ENCODE data around the gene FAM209A. TPM values are rescaled to one million over a fixed set of nuclear protein-coding genes. Genes with fewer than 3 reads are reported as not detected.

Gene FAM209A
- total and polyA plus RNA-seq, 10 of the 15 experiments (the other 5 are each of a cell fraction or from before 2014, with no cell fraction given), result 0.11 to 0.51 (median 0.32) TPM; not detected in 4

DNA sequence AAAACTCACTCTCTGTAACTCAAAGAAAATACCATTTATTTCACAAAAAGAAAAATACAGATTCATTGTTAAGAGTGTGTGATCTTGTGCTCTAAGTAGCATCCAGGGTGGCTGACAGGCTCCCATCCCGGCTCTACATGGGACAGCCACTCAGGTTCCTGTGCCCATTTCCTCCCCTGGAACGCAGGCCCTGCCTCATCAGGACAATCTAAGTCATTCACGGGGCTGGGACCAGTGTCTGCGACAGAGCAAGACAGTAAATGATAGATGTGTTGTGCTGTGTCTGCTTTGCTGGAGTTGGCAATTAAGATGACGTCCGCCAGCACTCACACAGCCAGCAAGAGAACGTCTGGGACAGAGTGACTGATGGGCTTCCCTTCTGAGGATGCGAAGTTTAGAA is 6.9 kb upstream of the FAM209A start:
- ATAC-seq, result no peak
- RAD21 ChIA-PET (ENCODE audit: unreplicated experiment), result no interaction called here
- DNase-seq (ENCODE audit: low read depth, low spot score), result no peak
- Histone ChIP-seq H3K9me3 (replicated peaks; ENCODE audit: control insufficient read depth, insufficient read depth, low read length) (peaks cover 7% of the 10 kb centered on the region; the same call in 2 of the 3 replicates), H3K79me2 (ENCODE audit: control insufficient read depth, insufficient read depth, low read length) (no peaks in the 10 kb centered on the region), H3K4me3 (no peak overlapping the region), H2AFZ (ENCODE audit: control insufficient read depth, low read depth, low read length) (no peak overlapping the region), H3K4me1 (ENCODE audit: control insufficient read depth, insufficient read depth, low read length) (no peaks in the 10 kb centered on the region), H3K9ac (ENCODE audit: control insufficient read depth, insufficient read depth, low read length) (no peak overlapping the region), H3K27ac (ENCODE audit: control insufficient read depth, insufficient read depth) (no peak overlapping the region), H3K36me3 (ENCODE audit: control insufficient read depth in 2 of 2, insufficient read depth in 2 of 2, low read length in 1 of 2) (peaks cover 14 to 39% of the 10 kb centered on the region in 2 experiments), H4K20me1 (ENCODE audit: control insufficient read depth, insufficient read depth) (no peaks in the 10 kb centered on the region), H3K4me2 (ENCODE audit: control insufficient read depth, insufficient read depth) (no peak overlapping the region), H3K27me3 (replicated peaks in 1 of 2; ENCODE audit: control insufficient read depth in 2 of 2, insufficient read depth in 2 of 2, low read length in 1 of 2) (no peaks in the 10 kb centered on the region)
- BruUV-seq (replicated peaks), result no TSS peak
- in situ Hi-C loops (cut with MboI) (no loop called here), intact Hi-C loops (cut with micrococcal nuclease; ENCODE audit: unreplicated experiment) (no loop called here)
- 96% methylated on average over 8 of the region's 8 CpGs for WGBS (ENCODE audit: insufficient coverage, insufficient replicate concordance, low lambda C conversion rate, missing lambda C conversion rate)
- CTCF ChIA-PET, result no interaction called here
- no peak for FAIRE-seq
- SMC1A ChIA-PET (ENCODE audit: uncharacterized antibody, unreplicated experiment), result no interaction called here
- POLR2A ChIA-PET, result no interaction called here
- no peak for TF ChIP-seq POLR2A (IDR thresholded peaks at IDR 0.05; ENCODE audit: low read depth, low read length)
- no peak for TF ChIP-seq NFXL1 (IDR thresholded peaks at IDR 0.05; ENCODE audit: borderline replicate concordance)
- no peak for TF ChIP-seq KLF5 (IDR thresholded peaks at IDR 0.05; ENCODE audit: partially characterized antibody)
- no peak for TF ChIP-seq SREBF2 (IDR thresholded peaks at IDR 0.05; ENCODE audit: low read length)
- TF ChIP-seq ZZZ3 (IDR thresholded peaks at IDR 0.05; ENCODE audit: control insufficient read depth, insufficient read length, low read depth), result no peak
- no peak for TF ChIP-seq SRF (IDR thresholded peaks at IDR 0.05; ENCODE audit: low read depth in 2 of 2, low read length in 2 of 2)
- no peak for TF ChIP-seq GATAD2B (conservative IDR thresholded peaks at IDR 0.05; ENCODE audit: low read depth)
- no peak for TF ChIP-seq TCF12 (IDR thresholded peaks at IDR 0.05; ENCODE audit: low read depth, low read length)
- TF ChIP-seq, protein P1, sequence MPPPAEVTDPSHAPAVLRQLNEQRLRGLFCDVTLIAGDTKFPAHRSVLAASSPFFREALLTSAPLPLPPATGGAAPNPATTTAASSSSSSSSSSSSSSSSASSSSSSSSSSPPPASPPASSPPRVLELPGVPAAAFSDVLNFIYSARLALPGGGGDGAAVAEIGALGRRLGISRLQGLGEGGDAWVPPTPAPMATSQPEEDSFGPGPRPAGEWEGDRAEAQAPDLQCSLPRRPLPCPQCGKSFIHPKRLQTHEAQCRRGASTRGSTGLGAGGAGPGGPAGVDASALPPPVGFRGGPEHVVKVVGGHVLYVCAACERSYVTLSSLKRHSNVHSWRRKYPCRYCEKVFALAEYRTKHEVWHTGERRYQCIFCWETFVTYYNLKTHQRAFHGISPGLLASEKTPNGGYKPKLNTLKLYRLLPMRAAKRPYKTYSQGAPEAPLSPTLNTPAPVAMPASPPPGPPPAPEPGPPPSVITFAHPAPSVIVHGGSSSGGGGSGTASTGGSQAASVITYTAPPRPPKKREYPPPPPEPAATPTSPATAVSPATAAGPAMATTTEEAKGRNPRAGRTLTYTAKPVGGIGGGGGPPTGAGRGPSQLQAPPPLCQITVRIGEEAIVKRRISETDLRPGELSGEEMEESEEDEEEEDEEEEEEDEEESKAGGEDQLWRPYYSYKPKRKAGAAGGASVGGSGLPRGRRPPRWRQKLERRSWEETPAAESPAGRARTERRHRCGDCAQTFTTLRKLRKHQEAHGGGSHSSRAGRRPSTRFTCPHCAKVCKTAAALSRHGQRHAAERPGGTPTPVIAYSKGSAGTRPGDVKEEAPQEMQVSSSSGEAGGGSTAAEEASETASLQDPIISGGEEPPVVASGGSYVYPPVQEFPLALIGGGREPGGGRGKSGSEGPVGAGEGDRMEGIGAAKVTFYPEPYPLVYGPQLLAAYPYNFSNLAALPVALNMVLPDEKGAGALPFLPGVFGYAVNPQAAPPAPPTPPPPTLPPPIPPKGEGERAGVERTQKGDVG (CRISPR knock-in tag; IDR thresholded peaks at IDR 0.05), result no peak
- no peak for TF ChIP-seq POLR2AphosphoS5 (IDR thresholded peaks at IDR 0.05; ENCODE audit: low read length)
- no peak for TF ChIP-seq SMC3 (IDR thresholded peaks at IDR 0.05; ENCODE audit: borderline replicate concordance, low read length)
- no peak for TF ChIP-seq RAD21 (IDR thresholded peaks at IDR 0.05; ENCODE audit: insufficient read depth, low read depth, low read length)
- TF ChIP-seq, protein P2, sequence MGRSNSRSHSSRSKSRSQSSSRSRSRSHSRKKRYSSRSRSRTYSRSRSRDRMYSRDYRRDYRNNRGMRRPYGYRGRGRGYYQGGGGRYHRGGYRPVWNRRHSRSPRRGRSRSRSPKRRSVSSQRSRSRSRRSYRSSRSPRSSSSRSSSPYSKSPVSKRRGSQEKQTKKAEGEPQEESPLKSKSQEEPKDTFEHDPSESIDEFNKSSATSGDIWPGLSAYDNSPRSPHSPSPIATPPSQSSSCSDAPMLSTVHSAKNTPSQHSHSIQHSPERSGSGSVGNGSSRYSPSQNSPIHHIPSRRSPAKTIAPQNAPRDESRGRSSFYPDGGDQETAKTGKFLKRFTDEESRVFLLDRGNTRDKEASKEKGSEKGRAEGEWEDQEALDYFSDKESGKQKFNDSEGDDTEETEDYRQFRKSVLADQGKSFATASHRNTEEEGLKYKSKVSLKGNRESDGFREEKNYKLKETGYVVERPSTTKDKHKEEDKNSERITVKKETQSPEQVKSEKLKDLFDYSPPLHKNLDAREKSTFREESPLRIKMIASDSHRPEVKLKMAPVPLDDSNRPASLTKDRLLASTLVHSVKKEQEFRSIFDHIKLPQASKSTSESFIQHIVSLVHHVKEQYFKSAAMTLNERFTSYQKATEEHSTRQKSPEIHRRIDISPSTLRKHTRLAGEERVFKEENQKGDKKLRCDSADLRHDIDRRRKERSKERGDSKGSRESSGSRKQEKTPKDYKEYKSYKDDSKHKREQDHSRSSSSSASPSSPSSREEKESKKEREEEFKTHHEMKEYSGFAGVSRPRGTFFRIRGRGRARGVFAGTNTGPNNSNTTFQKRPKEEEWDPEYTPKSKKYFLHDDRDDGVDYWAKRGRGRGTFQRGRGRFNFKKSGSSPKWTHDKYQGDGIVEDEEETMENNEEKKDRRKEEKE (IDR thresholded peaks at IDR 0.05), result no peak
- TF ChIP-seq, protein P3, sequence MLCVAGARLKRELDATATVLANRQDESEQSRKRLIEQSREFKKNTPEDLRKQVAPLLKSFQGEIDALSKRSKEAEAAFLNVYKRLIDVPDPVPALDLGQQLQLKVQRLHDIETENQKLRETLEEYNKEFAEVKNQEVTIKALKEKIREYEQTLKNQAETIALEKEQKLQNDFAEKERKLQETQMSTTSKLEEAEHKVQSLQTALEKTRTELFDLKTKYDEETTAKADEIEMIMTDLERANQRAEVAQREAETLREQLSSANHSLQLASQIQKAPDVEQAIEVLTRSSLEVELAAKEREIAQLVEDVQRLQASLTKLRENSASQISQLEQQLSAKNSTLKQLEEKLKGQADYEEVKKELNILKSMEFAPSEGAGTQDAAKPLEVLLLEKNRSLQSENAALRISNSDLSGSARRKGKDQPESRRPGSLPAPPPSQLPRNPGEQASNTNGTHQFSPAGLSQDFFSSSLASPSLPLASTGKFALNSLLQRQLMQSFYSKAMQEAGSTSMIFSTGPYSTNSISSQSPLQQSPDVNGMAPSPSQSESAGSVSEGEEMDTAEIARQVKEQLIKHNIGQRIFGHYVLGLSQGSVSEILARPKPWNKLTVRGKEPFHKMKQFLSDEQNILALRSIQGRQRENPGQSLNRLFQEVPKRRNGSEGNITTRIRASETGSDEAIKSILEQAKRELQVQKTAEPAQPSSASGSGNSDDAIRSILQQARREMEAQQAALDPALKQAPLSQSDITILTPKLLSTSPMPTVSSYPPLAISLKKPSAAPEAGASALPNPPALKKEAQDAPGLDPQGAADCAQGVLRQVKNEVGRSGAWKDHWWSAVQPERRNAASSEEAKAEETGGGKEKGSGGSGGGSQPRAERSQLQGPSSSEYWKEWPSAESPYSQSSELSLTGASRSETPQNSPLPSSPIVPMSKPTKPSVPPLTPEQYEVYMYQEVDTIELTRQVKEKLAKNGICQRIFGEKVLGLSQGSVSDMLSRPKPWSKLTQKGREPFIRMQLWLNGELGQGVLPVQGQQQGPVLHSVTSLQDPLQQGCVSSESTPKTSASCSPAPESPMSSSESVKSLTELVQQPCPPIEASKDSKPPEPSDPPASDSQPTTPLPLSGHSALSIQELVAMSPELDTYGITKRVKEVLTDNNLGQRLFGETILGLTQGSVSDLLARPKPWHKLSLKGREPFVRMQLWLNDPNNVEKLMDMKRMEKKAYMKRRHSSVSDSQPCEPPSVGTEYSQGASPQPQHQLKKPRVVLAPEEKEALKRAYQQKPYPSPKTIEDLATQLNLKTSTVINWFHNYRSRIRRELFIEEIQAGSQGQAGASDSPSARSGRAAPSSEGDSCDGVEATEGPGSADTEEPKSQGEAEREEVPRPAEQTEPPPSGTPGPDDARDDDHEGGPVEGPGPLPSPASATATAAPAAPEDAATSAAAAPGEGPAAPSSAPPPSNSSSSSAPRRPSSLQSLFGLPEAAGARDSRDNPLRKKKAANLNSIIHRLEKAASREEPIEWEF (IDR thresholded peaks at IDR 0.05; ENCODE audit: insufficient replicate concordance, low read depth, low read length), result no peak
- TF ChIP-seq EED (IDR thresholded peaks at IDR 0.05; ENCODE audit: low read depth), result no peak
